DOHH2 (cell line): ENCODE data around the gene RBM44.

Experiments used
- EZH2phosphoT487 ChIP-seq: fragments of 200-600 bp; sonication (generic); IDR thresholded peaks from 2 replicates; pipeline ENCODE4 v1.6.1; 2017; ENCODE audit warnings: borderline replicate concordance, mild to moderate bottlenecking, antibody characterized with exemption, low read length, moderate library complexity, mixed read lengths
- TF ChIP-seq, protein P1 (sequence below): fragments of 200-600 bp; sonication (generic); IDR thresholded peaks from one replicate; pipeline ENCODE4 v1.5.1; 2014; ENCODE audit warnings: antibody characterized with exemption, mild to moderate bottlenecking, low read depth, low read length; ENCODE audit not compliant: poor library complexity, severe bottlenecking

DNA sequence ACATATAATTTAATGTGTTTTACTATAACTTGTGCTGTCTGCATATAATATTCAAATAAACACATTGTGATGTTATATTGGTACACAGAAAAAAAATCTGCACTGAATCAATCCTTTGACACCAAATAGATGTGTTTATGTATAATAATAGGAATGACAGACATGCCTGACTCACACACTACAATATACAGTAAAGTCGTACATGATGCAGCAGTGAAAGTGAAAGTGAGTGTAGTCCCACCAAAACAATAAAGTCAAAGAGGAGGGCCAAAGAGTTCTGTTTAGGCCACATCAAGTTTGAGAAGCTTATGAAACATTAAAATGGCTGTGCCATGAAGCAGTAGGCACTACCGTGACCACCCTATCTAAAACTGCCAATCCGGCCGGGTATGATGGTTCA is 8.2 kb upstream of the RBM44 start:
- TF ChIP-seq, protein P1, sequence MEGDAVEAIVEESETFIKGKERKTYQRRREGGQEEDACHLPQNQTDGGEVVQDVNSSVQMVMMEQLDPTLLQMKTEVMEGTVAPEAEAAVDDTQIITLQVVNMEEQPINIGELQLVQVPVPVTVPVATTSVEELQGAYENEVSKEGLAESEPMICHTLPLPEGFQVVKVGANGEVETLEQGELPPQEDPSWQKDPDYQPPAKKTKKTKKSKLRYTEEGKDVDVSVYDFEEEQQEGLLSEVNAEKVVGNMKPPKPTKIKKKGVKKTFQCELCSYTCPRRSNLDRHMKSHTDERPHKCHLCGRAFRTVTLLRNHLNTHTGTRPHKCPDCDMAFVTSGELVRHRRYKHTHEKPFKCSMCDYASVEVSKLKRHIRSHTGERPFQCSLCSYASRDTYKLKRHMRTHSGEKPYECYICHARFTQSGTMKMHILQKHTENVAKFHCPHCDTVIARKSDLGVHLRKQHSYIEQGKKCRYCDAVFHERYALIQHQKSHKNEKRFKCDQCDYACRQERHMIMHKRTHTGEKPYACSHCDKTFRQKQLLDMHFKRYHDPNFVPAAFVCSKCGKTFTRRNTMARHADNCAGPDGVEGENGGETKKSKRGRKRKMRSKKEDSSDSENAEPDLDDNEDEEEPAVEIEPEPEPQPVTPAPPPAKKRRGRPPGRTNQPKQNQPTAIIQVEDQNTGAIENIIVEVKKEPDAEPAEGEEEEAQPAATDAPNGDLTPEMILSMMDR: no peak
- no peak for TF ChIP-seq EZH2phosphoT487
